IPS-20b (cell line): ENCODE results near the gene MTMR8.
"Not testable (repeated sequence)": the region's sequence is repeated elsewhere in the genome, so short reads cannot be mapped to it uniquely, and the experiment has no call there.

ENCODE experiments used
- H3K27ac ChIP-seq: one replicate; pipeline ENCODE4 v1.5.1; 2013; ENCODE audit warnings: low read length
- H3K27me3 ChIP-seq: 2 replicates; pipeline ENCODE4 v1.6.1; 2013; ENCODE audit warnings: mild to moderate bottlenecking, low read length, inconsistent platforms; ENCODE audit not compliant: insufficient read depth
- H3K36me3 ChIP-seq: 2 replicates; pipeline ENCODE4 v1.6.1; 2013; ENCODE audit warnings: low read depth, mild to moderate bottlenecking, inconsistent platforms, low read length, moderate library complexity; ENCODE audit not compliant: insufficient read depth
- H3K4me1 ChIP-seq: 2 replicates; pipeline ENCODE4 v1.6.1; 2013; ENCODE audit warnings: mild to moderate bottlenecking, control low read depth, inconsistent platforms, low read length, moderate library complexity; ENCODE audit not compliant: insufficient read depth
- H3K4me3 ChIP-seq: 2 replicates; pipeline ENCODE4 v1.5.1; 2013; ENCODE audit warnings: mild to moderate bottlenecking, low read length, inconsistent platforms
- H3K9ac ChIP-seq: 2 replicates; pipeline ENCODE4 v1.6.1; 2013; ENCODE audit warnings: low read depth, mild to moderate bottlenecking, inconsistent platforms, low read length, moderate library complexity
- H3K9me3 ChIP-seq: 2 replicates; pipeline ENCODE4 v1.6.1; 2013; ENCODE audit warnings: mild to moderate bottlenecking, low read depth, low read length, inconsistent platforms; ENCODE audit not compliant: insufficient read depth

MTMR8 gene

DNA sequence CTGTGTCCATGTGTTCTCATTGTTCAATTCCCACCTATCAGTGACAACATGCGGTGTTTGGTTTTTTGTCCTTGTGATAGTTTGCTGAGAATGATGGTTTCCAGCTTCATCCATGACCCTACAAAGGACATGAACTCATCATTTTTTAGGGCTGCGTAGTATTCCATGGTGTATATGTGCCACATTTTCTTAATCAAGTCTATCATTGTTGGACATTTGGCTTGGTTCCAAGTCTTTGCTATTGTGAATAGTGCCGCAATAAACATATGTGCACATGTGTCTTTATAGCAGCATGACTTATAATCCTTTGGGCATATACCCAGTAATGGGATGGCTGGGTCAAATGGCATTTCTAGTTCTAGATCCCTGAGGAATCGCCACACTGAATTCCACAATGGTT is 14.5 kb downstream of the MTMR8 start:
- H3K4me1 ChIP-seq, H3K9ac ChIP-seq, H3K4me3 ChIP-seq, H3K27me3 ChIP-seq, H3K9me3 ChIP-seq, H3K27ac ChIP-seq, H3K36me3 ChIP-seq: not testable (repeated sequence)

- H3K9ac ChIP-seq = no peak overlapping the region
- H3K27me3 ChIP-seq = no peaks in the 10 kb centered on the region
- no peak overlapping the region for H3K4me3 ChIP-seq
- peaks cover 6% of the 10 kb centered on the region; the same call in 1 of the 2 replicates for H3K9me3 ChIP-seq
- no peaks in the 10 kb centered on the region for H3K4me1 ChIP-seq
- H3K27ac ChIP-seq = no peak overlapping the region
- H3K36me3 ChIP-seq = no peaks in the 10 kb centered on the region
These were observed 15.3 kb downstream of the MTMR8 start for GRCh38 chrX:64379924-64380323.

DNA sequence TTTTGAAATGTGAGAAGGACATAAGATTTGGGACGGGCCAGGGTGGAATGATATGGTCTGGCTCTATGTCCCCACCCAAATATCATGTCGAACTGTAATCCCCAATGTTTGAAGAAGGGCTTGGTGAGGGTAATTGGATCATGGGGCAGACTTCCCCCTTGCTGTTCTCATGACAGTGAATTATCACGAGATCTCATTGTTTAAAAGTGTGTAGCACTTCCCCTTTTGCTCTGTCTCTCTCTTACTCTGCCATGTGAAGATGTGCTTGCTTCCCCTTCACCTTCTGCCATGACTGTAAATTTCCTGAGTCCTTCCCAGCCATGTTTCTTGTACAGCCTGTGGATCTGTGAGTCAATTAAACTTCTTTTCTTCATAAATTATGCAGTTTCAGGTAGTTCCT is 17.5 kb downstream of the MTMR8 start:
- no peaks in the 10 kb centered on the region for H3K27me3 ChIP-seq
- peaks cover 6% of the 10 kb centered on the region; the same call in 1 of the 2 replicates for H3K9me3 ChIP-seq
- no peak overlapping the region for H3K27ac ChIP-seq
- H3K4me1 ChIP-seq = no peaks in the 10 kb centered on the region
- no peaks in the 10 kb centered on the region for H3K36me3 ChIP-seq
- no peak overlapping the region for H3K9ac ChIP-seq
- no peak overlapping the region for H3K4me3 ChIP-seq

GRCh38 chrX:64352081-64352480 is 43.2 kb downstream of the MTMR8 start:
- Histone ChIP-seq H3K4me1 (no peaks in the 10 kb centered on the region), H3K27ac (no peak overlapping the region), H3K9ac (no peak overlapping the region), H3K9me3 (no peaks in the 10 kb centered on the region), H3K36me3 (peaks cover 3% of the 10 kb centered on the region; the same call in 1 of the 2 replicates), H3K4me3 (no peak overlapping the region), H3K27me3 (no peaks in the 10 kb centered on the region)

DNA sequence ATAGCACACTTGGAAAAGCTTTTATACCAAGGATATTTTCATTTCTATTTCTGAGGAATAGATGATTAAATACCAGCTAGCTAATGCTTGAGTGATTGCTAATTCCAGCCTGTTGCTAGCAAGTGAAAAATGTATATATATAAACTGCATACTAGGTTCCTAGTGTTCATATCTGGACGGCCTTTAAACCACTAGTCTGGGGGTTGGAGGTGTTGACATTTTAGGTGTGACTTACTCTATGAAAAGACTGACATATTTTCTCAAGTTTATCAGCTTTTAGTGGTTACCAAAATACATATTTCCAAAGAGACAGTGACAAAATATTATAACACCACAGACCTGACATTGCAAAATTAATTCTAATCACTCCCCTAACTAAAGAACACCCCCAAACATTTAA is 44.7 kb downstream of the MTMR8 start:
- H3K27me3 ChIP-seq = no peaks in the 10 kb centered on the region
- H3K4me1 ChIP-seq = no peaks in the 10 kb centered on the region
- peaks cover 3% of the 10 kb centered on the region; the same call in 1 of the 2 replicates for H3K36me3 ChIP-seq
- no peaks in the 10 kb centered on the region for H3K9me3 ChIP-seq
- no peak overlapping the region for H3K27ac ChIP-seq
- H3K4me3 ChIP-seq = no peak overlapping the region
- no peak overlapping the region for H3K9ac ChIP-seq

DNA sequence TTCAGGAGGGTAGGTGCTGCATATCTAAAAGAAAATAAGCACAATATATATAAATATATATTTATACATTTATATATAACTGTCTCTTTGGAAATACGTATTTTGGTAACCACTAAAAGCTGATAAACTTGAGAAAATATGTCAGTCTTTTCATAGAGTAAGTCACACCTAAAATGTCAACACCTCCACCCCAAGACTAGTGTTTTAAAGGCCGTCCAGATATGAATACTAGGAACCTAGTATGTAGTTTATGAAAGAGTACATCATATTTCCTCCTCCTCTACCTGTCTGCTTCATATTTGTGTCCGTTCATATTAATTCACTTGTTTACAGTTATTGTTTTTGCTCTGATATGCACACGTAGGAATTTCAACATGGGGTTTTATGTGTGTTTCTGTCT is 45.2 kb downstream of the MTMR8 start:
- Histone ChIP-seq H3K9ac (no peak overlapping the region), H3K4me1 (no peaks in the 10 kb centered on the region), H3K9me3 (no peaks in the 10 kb centered on the region), H3K27ac (no peak overlapping the region), H3K36me3 (peaks cover 3% of the 10 kb centered on the region; the same call in 1 of the 2 replicates), H3K4me3 (no peak overlapping the region), H3K27me3 (no peaks in the 10 kb centered on the region)

- Histone ChIP-seq H3K9ac (no peak overlapping the region), H3K27ac (no peak overlapping the region), H3K9me3 (no peaks in the 10 kb centered on the region), H3K4me1 (no peaks in the 10 kb centered on the region), H3K27me3 (no peaks in the 10 kb centered on the region), H3K4me3 (no peak overlapping the region), H3K36me3 (no peaks in the 10 kb centered on the region)
These were observed 52.4 kb downstream of the MTMR8 start for GRCh38 chrX:64342811-64343210.

- Histone ChIP-seq H3K9me3 (no peaks in the 10 kb centered on the region), H3K27me3 (no peaks in the 10 kb centered on the region), H3K36me3 (no peaks in the 10 kb centered on the region), H3K27ac (no peak overlapping the region), H3K9ac (no peak overlapping the region), H3K4me1 (no peaks in the 10 kb centered on the region), H3K4me3 (no peak overlapping the region)
These were observed 57.0 kb downstream of the MTMR8 start for GRCh38 chrX:64338296-64338695.

- peaks cover 9% of the 10 kb centered on the region; the same call in 1 of the 2 replicates for H3K36me3 ChIP-seq
- no peaks in the 10 kb centered on the region for H3K9me3 ChIP-seq
- H3K27ac ChIP-seq = no peak overlapping the region
These were observed 60.8 kb downstream of the MTMR8 start for GRCh38 chrX:64334467-64334866.

DNA sequence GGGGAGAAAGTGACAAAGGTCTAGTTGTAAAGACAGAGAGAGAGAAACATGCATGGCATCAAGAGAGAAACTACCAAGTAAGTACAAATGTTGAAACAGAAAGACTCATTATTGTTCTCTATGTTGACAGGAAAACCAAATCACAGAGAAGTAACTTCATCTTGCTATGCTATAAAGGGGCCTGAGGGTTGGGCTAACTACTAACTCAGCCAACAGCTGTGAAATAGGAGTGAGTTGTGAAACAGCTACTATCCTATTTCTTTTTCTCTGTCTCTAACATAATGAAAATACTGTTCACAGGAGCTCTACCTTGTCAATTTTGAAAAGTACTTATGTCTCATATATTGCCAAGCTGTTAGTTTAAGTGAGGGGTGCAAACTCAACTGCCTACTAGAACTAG is 65.0 kb downstream of the MTMR8 start:
- H3K9me3 ChIP-seq = no peaks in the 10 kb centered on the region
- no peak overlapping the region for H3K4me3 ChIP-seq
- peaks cover 9% of the 10 kb centered on the region; the same call in 1 of the 2 replicates for H3K36me3 ChIP-seq
- H3K27ac ChIP-seq = no peak overlapping the region
- H3K9ac ChIP-seq = no peak overlapping the region
- H3K27me3 ChIP-seq = no peaks in the 10 kb centered on the region
- H3K4me1 ChIP-seq = no peaks in the 10 kb centered on the region

More at GRCh38 chrX:64334467-64334866, 60.8 kb downstream of the MTMR8 start:
- no peaks in the 10 kb centered on the region for H3K4me1 ChIP-seq
- H3K9ac ChIP-seq = no peak overlapping the region
- H3K4me3 ChIP-seq = no peak overlapping the region
- no peaks in the 10 kb centered on the region for H3K27me3 ChIP-seq

DNA sequence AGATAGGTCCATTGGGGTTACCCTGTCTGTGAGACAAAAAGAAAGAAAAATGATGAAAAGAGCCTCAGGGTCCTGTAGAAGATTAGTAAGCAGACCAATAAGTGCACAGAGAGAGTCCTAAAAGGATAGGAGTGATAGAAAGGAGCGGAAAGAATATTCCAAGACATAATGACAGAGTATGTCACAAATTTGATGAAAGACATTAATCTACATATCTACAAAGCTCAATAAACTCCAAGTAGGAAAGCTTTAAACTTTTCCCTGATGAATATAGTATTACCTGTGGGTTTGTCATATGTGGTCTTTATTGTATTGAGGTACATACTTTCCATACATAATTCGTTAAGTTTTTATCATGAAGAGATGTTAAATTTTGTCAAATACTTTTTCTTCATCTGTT is 73.7 kb downstream of the MTMR8 start:
- no peak overlapping the region for H3K9ac ChIP-seq
- H3K27me3 ChIP-seq = no peaks in the 10 kb centered on the region
- no peaks in the 10 kb centered on the region for H3K36me3 ChIP-seq
- no peak overlapping the region for H3K27ac ChIP-seq
- no peak overlapping the region for H3K4me3 ChIP-seq
- no peaks in the 10 kb centered on the region for H3K4me1 ChIP-seq
- H3K9me3 ChIP-seq = no peaks in the 10 kb centered on the region; the same call in 1 of the 2 replicates

DNA sequence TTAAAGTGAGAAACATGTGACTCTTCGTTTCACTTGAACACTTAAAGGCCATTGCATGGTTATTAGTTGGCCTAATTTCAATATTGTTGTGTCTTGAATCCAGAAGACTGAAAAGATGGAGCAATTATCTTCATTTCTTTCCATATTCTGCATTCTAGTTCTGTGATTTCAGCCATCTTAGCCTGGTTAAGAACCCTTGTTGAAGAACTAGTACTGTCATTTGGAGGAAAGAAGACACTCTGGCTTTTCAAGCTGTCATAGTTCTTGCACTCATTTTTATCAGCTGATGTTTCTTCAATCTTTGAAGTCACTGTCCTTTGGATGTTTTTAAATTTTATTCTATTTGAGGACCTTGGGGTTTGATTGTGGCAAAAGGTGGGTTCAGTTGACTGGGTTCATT is 81.6 kb downstream of the MTMR8 start:
- Histone ChIP-seq H3K9ac (no peak overlapping the region), H3K27me3 (no peaks in the 10 kb centered on the region), H3K9me3 (no peaks in the 10 kb centered on the region; the same call in 1 of the 2 replicates), H3K4me3 (no peak overlapping the region), H3K4me1 (no peaks in the 10 kb centered on the region), H3K36me3 (no peaks in the 10 kb centered on the region), H3K27ac (no peak overlapping the region)

GRCh38 chrX:64306712-64307111 is 88.5 kb downstream of the MTMR8 start:
- Histone ChIP-seq H3K4me3 (no peak overlapping the region), H3K4me1 (no peaks in the 10 kb centered on the region), H3K36me3 (no peaks in the 10 kb centered on the region), H3K27me3 (no peaks in the 10 kb centered on the region), H3K27ac (no peak overlapping the region), H3K9me3 (peaks cover 6% of the 10 kb centered on the region), H3K9ac (no peak overlapping the region)
